ENCODE data around the gene MYL5. TPM values are rescaled to one million over a fixed set of nuclear protein-coding genes. Genes with fewer than 3 reads are reported as not detected.

MYL5 gene
- total RNA-seq, 1 experiment from 2014 or later = 18.0 TPM

GRCh38 chr4:712093-712492 lies 37.8 kb downstream of the MYL5 start:
- peaks cover 4% of the 10 kb centered on the region for H4K20me1 ChIP-seq (ENCODE audit: control insufficient read depth, insufficient read depth, insufficient read length)
- H3K27me3 Mint-ChIP-seq (ENCODE audit: low read depth) = no peaks in the 10 kb centered on the region
- no peak overlapping the region for H3K4me2 ChIP-seq (ENCODE audit: insufficient read depth, insufficient read length, low read length)
- H3K4me1 ChIP-seq (ENCODE audit: insufficient read depth, low read length) = no peaks in the 10 kb centered on the region
- no peak overlapping the region for H2AK5ac ChIP-seq (ENCODE audit: insufficient read length, low read length)
- H2BK15ac ChIP-seq (ENCODE audit: low read depth, low read length) = no peak overlapping the region
- H3K18ac ChIP-seq (ENCODE audit: insufficient read length, low read depth, low read length) = no peak overlapping the region
- no peak overlapping the region for H3K27ac Mint-ChIP-seq
- no peak overlapping the region for H2BK12ac ChIP-seq (ENCODE audit: insufficient read length, low read depth, low read length)
- no peak overlapping the region for H4K5ac ChIP-seq (ENCODE audit: insufficient read length, low read depth, low read length)
- no peaks in the 10 kb centered on the region for H3K27me3 ChIP-seq (ENCODE audit: insufficient read depth, low read length)
- no peak overlapping the region for H3T11ph ChIP-seq (ENCODE audit: low read length)
- H3K56ac ChIP-seq (ENCODE audit: insufficient read length, low read depth, low read length) = no peak overlapping the region
- H3K27ac ChIP-seq (ENCODE audit: insufficient read length, low read depth, low read length) = no peak overlapping the region
- TF ChIP-seq CTCF (conservative IDR thresholded peaks at IDR 0.05) = no peak
- peaks cover 20% of the 10 kb centered on the region for H3K79me1 ChIP-seq (ENCODE audit: insufficient read depth, low read depth, low read length, poor library complexity, severe bottlenecking)
- H3K4me3 Mint-ChIP-seq = no peak overlapping the region
- no peak overlapping the region for H2AFZ ChIP-seq (ENCODE audit: low read length)
- H3K9me3 ChIP-seq (ENCODE audit: control insufficient read depth, low read depth, low read length) = no peaks in the 10 kb centered on the region
- H3K9me3 Mint-ChIP-seq = peaks cover 0 to 4% of the 10 kb centered on the region in 2 experiments; a peak in 2 of 5 replicates
- no peak overlapping the region for H3K4ac ChIP-seq (ENCODE audit: low read depth, low read length)
- no peaks in the 10 kb centered on the region for H3K23me2 ChIP-seq (ENCODE audit: insufficient read length, low read depth, low read length, poor library complexity, severe bottlenecking)
- no peak overlapping the region for H3K23ac ChIP-seq (ENCODE audit: insufficient read length, low read depth, low read length)
- no peak overlapping the region for H2BK120ac ChIP-seq (ENCODE audit: low read depth, low read length, poor library complexity, severe bottlenecking)
- H2BK20ac ChIP-seq (ENCODE audit: low read depth, low read length, poor library complexity, severe bottlenecking) = no peak overlapping the region
- H3K4me1 Mint-ChIP-seq = peaks cover 3 to 5% of the 10 kb centered on the region in 2 experiments; a peak in 3 of 4 replicates
- no peak for DNase-seq
- H3K9ac ChIP-seq (ENCODE audit: extremely low read depth, insufficient read length, low read length) = no peak overlapping the region
- WGBS (ENCODE audit: extremely low coverage, insufficient read length, low lambda C conversion rate) = no CpG with 5 or more reads among the region's 3 CpGs
- no peak overlapping the region for H2BK5ac ChIP-seq (ENCODE audit: insufficient read length, low read length)
- peaks cover 28 to 33% (median 28%) of the 10 kb centered on the region in 3 experiments for H3K36me3 Mint-ChIP-seq (ENCODE audit: insufficient read depth in 1 of 3, low read depth in 3 of 3)
- H4K91ac ChIP-seq (ENCODE audit: insufficient read length, low read depth, low read length) = no peak overlapping the region
- no peak overlapping the region for H4K8ac ChIP-seq (replicated peaks; ENCODE audit: insufficient read length, low read depth, low read length)
- H3K14ac ChIP-seq (ENCODE audit: insufficient read depth, low read length) = no peak overlapping the region
- peaks cover 42% of the 10 kb centered on the region; the same call in 1 of the 2 replicates for H3K79me2 ChIP-seq (ENCODE audit: insufficient read depth, low read length)

Measured in H9 (cell line).